Stimulated activated CD4-positive, alpha-beta T cell treated with anti-CD3 and anti-CD28 coated beads, Interleukin-2, amount 100 ng/mL, for 48 hours (primary cell): ENCODE measurements around the gene STYXL1.
"Not testable (repeated sequence)": the region's sequence is repeated elsewhere in the genome, so short reads cannot be mapped to it uniquely, and the experiment has no call there.

Source experiments
- DNase-seq, 2 donors: peaks; one replicate each; pipeline ENCODE4 v3.0.0-alpha.2; 2020

The STYXL1 gene

DNA sequence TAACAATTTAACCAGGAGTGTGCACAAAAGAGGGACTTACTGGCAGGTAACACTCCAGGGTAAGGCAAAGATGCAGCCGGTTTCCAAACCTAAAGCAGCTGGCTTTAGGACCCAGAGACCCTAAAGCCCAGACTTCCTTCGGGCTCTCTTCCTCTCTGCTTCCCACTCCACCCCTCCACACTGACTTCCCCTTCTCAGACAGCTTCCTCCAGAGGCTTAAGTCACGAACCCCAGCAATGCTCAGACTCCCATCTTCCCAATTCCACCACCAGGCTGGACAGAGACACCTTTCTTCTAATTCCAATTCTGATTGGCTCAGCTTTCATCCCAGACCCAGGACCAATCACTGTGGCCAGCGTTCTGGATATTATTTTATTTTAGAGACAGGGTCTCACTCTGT is 24.8 kb downstream of the STYXL1 start:
- DNase-seq: no peak

DNA sequence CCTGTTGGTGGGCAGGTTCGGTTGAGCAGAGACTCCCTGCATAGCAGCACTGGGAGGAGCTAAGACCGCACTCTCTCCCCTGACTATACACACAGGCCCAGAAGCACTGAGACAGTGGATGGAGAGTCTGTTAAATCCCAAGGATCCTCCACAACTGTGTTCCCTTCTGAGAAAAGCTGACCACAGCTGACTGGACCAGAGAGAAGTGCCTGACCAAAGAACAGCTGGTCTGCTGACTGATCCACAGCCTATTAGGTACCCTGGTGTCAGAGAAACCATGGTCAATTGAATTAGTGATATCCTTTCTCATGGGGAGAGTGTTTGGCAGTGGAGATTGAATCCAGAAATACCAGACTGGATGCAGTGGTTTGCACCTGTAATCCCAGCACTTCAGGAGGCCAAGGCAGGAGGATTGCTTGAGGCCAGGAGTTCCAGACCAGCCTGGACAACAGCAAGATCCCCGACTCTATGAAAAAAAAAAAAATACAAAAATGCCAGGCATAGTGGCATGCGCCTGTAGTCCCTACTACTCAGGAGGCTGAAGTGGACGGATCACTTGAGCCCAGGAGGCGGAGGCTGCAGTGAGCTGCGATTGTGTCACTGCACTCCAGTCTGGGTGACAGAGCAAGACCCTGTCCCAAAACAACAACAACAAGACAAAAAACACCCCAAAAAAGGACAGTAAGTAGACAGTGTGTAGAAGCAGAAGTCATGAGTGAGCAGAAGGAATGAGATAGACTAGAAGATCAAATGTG is 25.6 kb downstream of the STYXL1 start:
- no peak for DNase-seq

DNA sequence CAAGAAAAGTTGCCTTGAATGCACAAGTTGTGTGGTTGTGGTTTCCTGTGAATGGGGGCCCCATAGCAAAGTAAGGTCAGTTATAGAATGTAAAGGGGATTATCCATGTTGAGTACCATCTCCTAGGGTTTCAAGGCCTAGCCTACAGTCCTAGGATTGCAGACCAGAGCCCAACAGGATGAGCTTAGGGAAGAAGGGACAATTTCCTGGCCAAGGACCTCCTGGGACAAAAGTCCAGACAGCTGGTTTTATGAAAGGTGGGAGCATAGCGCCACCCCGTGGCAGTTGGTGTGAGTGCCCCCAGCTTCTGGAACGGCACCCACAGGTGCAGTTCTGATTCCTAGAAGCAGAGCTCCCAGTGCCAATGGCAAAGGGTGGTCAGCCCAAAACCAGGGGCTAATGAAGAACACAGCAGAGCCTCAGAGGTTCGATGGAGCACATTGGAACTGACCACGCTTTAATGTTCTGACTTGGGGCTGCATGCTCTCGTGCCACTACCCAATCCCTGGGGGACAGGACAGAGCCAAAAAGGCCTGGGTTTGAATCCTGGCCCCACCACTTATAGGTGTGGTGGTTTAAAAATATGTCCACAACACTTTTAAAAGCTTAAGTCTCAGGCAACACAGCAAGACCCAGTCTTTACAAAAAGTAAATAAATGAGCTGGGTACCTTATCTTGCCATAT is 27.6 kb downstream of the STYXL1 start:
- peak; percentile 71 to 74 for DNase-seq

DNA sequence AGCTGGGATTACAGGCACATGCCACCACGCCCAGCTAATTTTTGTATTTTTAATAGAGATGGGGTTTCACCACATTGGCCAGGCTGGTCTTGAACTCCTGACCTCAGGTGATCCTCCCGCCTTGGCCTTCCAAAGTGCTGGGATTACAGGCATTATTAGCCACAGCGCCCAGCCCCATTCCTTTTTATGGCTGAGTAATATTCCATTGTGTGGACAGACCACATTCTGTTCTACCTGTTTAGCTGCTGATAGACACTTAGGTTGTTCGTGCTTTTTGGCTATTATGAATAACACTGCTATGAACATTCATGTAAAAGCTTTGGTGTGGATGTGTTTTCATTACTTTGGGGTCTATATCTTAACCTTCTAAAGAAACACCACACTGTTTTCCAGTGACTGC is 29.3 kb downstream of the STYXL1 start:
- not testable (repeated sequence) for DNase-seq

DNA sequence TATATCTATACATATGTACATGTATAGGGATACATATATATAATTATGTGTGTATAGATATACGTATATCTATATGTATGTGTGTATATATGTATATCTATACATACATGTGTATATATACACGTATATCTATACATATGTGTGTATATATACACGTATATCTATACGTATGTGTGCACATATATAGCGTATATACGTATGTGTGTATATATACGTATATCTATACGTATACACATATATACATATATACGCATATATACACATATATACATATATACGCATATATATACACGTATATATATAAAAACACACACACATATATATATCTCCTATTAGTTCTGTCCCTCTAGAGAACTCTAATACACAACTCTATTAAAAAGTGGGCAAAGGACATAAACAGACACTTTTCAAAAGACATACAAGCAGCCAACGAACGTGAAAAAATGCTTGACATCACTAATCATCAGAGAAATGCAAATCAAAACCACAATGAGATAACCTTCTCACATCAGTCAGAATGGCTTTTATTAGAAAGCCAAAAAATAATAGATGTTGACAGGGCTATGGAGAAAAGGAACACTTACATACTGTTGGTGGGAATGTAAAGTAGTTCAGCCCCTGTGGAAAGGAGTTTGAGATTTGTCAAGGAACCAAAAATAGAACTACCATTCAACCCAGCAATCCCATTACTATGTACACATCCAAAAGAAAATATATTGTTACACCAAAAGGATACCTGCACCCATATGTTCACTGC is 31.4 kb downstream of the STYXL1 start:
- DNase-seq: no peak

DNA sequence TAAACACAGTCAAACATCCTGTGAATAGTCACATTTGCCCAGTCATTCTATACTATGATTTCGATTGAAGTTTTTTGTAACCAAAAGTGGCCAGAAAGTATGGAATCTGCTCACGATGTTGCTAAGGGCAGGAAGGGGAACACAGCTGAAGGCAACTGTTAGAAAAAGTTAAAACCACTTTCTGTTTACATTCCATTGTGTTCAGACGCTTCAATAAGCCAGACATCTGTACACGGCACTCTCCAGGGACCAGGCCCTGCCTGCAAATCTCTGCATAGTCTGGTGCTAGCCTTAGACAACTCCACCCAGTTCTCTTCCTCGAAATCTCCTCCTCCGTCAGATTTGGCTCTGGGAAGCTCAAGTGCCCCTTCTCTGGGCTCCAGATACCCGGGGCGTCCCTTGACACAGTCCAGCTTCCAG is 36.3 kb downstream of the STYXL1 start:
- DNase-seq: no peak

DNA sequence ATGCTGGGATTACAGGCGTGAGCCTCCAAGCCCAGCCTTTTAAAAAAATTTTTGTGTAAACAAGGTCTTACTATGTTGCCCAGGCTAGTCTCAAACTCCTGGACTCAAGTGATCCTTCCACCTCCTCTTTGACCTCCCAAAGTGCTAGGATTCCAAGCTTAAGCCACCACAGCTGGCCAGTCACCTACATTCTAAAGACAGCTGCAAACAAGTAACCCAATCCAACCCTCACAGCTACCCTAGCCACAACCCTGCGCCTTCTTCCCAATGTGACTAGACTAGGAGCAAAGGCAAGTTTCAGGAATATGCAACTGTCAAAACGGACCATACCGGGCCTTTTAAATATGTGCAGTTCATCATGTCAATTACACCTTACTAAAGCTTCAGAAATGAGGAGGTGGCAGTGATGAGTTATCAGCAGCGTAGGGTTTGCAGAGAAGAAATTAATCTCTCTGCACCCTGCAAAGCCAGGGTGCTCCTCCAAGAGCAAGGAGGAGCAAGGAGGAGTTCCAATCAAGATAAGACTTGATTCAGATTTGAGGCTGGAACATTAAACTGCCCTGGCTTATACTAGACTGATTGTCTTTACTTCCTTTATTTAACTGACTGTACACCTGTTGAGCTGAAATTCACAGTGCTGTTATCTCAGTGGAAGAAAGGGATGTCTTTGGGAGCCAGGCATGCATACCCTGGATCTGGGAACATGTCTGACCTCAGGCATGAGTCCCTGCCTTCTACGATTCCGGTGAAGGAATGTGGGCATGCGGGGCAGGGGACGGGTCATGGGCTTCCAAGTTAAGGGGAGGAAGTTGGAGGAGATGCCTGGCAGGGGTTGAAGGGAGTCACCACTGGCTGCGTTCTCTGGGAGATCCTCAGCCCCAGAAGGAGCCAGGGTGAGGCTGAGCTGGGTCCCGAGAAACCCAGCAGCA is 37.9 kb downstream of the STYXL1 start:
- no peak for DNase-seq

DNA sequence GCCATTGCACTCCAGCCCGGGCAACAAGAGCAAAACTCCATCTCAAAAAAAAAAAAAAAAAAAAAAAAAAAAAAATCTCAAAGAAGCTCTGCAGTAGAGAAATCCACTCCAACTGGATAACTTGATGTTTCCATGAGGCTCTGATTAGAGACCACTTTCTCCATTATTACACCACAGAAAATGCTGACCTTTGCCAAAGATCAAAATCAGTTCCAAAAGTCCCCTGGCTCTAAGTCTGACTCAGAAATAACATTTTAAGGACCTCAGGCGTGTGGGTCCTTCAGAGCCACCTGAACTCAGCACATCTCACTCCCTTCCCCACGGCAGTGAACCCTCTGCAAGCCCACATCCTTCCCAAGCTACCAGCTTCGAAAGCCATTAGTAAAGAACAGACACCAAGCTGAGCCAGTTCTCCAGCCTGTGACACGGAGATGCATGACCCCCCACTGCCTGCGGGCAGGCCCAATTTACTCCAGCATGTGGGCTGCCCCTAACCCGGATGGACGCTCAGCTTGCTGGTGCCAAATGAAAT is 39.6 kb downstream of the STYXL1 start:
- DNase-seq: no peak

DNA sequence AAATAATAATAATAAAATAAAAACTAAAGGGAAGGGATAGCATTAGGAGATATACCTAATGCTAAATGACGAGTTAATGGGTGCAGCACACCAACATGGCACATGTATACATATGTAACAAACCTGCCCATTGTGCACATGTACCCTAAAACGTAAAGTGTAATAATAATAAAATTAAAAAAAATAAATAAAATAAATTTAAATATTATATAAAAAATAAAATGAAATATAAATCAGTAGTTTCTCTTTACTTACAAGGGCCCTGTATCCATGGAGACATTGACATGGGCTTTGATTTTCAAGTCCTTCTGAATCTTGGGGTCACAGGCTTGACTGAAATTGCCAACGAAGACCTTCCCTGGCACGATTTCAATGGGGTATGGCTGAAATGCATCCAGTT is 42.8 kb downstream of the STYXL1 start:
- not testable (repeated sequence) for DNase-seq

DNA sequence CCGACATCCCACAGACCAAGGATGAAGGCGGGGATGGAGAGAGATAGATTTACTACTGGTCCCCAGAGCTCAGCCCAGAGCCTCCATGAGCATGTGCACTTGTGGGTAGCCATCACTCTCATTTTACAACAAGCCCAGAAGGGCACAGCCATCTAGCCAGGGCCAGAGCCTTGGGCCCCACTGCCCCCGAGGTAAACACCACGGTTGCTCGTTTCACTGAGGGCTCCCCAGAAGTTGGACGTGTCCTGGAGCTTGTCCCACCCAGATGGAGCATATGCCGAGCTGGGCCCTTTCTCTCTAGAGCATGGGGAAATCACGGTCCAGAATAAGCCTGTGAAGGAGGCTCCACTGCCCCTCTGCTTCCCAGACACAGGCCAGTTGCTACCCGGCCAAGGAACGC is 44.4 kb downstream of the STYXL1 start:
- no peak for DNase-seq

DNA sequence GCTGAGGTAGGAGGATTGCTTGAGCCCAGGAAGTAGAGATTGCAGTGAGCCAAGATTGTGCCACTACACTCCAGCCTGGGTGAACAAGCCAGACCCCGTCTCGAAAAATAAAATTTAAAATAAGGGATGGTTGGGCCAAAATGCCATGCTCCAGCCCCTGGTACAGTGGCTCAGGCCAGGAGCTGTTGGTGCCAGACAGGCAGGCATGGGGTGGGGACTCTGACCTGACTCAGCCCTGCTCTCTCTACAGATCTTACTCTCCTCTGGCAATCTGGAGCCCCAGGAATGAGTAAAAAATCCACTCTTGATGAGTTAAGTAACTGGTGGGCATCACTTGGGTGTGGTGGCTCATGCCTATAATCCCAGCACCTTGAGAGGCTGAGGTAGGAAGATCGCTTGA is 45.0 kb downstream of the STYXL1 start:
- no peak for DNase-seq

DNA sequence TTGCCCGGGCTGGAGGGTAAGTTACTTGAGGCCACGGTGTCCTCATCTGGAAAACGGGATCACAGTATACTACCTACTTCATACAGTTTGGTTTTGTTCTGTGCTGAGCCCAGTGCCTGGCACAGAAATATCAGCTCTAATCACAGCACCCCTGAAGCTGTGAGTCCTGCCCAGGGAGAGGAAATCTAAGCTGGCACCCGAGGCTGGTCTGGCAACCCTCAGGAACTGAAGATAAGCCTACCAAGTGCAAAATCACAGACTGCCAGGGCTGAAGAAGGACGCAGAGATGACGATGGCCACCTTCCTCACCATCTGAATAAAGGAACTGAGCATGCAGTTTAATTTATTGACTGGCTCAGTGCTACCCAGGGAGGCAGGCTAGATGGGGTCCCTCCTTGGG is 45.7 kb downstream of the STYXL1 start:
- DNase-seq: no peak

DNA sequence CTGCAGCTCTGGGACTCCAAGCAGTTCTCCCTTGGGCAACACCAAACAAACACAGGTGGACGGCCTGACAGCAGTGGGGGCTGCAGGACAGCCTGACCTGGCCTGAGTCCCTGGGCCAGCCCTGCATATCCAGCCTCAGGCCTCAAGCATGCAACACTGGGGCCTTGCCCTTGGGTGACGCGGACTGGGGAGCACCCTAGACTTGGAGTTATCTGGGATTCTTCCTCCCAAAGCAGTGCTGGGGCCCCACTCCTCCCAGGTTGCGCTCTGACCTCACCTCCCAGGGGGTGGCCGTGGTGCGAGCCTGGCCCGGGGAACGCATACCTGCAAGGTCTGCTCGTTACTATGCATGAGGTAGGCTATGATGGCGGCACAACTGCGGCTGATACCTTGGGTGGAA is 47.2 kb downstream of the STYXL1 start:
- no peak for DNase-seq

DNA sequence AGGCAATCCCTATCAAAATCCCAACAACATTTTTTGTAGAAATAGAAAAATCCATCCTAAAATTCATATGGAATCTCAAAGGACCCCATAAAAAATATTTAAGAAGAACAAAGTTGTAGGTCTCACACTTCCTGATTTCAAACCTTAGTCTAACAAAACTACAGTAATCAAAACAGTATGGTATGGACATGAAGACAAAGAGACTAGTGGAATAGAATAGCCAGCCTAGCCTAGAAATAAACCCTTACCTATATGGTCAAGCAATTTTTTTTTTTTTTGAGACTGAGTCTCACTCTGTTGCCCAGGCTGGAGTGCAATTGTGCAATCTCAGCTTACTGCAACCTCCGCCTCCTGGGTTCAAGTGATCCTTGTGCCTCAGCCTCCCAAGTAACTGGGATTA is 49.8 kb downstream of the STYXL1 start:
- no peak for DNase-seq

DNA sequence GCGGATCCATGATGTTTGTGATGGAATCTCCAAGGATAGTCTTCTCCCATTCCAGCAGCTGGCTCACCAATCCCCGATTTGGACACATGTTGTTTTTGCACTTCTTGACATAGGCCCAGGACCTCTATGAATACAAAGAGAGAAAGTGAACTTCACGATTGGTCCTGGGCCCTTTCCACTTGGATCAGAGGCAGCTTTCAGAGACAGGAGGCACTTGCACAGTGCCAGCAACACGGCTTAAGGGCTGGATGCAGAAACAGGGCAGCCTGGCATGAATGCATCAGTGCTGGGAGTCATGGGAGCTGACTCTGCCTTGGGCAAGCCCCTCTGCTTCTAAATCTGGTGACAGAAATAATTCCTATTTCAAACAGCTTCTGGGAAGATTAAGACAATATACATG is 51.3 kb downstream of the STYXL1 start:
- no peak for DNase-seq

DNA sequence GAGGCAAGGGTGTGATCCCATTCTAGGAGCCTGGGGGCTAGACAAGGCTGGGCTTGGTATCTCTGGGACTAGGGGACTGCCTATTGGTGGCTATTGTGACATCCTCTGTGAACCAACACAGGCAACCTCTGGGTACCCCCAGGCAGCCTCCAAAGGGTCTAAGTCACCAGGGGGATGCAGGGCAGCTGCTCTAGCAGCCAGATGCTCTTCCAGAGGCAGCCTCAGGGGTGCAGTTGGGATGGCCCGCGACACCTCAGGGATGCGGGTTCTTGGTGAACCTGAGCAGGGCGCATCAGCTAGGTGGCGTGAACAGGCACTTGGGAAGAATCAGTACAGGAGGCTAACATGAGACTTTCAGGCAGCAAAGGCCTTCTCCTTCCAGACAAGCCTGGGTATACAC is 51.8 kb downstream of the STYXL1 start:
- no peak for DNase-seq

DNA sequence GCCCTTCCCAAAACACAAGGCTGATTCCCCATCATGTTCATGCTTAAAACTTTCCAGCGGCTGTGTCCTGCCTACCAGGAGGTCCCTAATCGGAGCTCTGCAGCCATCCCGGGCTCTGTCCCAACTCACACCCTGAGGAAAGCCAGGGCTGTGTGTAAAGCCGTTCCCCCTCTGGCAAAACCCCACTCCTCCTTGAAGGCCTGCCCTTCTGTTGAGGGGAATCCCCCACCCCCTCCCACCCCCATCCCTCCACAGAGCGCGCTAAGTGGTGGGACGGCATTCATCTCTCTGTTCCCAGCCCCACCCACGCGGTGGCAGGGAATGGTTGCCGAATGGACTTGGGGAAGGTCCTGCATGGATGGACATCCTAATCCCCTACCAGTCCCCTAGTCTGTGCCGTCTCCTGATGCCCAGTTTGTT is 52.7 kb downstream of the STYXL1 start:
- DNase-seq: no peak

DNA sequence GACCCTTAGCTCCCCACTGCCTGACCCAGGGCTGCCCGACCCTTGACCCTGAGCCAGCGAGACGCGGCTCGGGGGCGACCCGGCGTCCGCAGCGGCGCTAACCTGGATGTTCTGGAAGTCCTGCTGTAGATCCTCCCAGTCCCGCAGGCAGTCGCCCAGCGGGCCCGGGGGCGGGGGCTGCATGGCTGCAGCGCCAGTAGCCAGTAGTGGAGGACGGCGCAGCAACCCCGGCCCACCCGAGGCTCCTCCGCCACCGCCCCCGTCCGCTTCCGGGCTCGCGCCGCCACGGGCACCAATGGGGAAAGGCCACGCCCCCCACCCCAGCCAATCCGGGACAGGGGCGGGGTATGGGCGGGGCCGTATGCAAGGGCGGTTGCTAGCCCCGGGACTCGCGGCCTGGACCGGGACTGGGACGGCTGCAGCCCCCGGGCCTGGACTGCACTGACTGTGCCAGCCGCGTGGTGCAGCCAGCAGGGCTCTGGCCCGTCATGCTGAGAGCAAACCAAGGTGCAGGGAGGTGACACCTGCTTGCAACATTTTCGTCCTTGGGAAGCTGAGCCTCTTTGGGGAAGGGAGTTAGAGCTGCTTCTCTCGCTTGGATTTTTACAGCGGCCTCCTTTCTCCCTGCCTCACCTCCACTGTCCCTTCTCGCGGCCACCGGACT is 53.3 kb downstream of the STYXL1 start, which contains the start of gene TMEM120A:
Gene TMEM120A, minus strand, starts transcription at position 208 of the 664 bp plus-strand sequence. Its CDS starts 25 bp downstream, at position 183.
- peak; percentile 96 for DNase-seq

DNA sequence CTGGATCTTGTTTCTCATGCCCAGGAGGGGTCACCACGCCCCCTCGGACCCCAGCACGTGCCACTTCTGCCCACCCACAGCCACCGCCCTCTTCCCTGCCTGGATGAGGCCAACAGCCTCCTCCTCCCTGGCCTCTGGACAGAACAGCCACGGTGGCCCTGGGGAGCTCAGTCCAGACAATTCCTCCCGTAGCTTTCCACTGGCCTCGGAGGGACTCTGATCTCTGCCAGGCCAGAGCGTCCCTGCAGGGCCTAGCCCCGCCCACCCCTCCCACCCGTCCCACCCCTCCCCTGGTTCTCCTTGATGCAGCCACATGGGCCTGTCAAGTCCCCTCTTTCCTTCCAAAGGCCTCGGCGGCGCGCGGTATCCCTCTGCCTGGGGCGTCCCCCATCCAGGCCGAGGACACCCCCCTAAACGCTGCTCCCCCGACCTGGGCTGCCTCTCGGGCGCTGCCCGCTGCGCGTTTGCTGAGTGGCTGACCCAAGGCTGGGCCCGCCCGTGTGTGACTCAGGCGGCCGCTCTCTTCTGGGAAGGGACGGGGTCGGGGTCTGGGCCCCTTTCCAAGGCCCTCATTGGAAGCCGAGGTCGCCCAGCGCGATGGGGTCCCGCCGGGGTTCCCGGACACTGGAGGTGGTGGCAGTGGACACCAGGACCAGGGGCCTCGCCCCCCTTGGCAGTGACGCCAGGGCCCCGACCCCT is 54.0 kb downstream of the STYXL1 start:
- no peak for DNase-seq

DNA sequence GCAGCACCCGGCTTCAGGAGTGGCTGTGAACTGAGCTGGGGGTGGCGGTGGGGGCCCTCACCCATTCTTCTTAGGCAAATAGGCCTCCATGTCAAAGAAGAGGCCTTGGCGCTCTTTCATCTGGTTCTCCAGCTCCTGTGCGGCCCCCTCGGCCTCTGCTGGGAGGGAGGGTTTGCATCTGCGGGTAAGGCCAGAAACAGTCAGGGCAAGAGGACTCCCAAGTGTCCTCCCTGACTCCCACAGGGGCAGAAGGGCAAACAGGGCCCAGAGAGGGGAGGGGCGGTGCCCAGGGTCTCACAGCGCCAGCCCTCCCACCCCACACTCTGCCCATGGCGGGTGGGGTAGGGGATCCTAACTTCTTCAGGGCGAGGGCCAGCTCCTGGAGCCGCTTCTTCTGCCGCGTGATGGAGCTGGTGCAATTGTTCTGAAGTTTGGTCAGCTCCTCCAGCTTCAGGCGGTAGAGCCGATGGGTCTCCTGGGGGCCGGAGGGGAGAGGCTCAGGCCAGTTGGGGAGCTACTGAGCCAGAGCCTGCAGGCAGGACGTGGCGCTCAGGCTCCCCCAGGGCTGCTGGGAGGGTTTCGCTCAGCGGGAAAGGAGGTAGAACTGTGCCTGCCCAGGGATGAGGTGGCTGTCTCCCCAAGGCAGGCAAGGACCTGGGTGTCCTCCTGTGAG is 55.6 kb downstream of the STYXL1 start:
- DNase-seq: no peak
